AG09309 (cell line): Measurements from ENCODE around the gene OR9Q1.

Experiments
- DNase-seq: peaks from one replicate; pipeline ENCODE4 v3.0.0-alpha.2; 2010; ENCODE audit warnings: low read depth
- H3K4me3 ChIP-seq: 2 replicates; pipeline ENCODE4 v1.5.1; 2011; ENCODE audit warnings: mild to moderate bottlenecking, low read depth, low read length, moderate library complexity; ENCODE audit not compliant: control insufficient read depth
- TF ChIP-seq, protein P1 (sequence below): IDR thresholded peaks from 2 replicates; pipeline ENCODE4 v1.5.1; 2011; ENCODE audit warnings: mild to moderate bottlenecking, low read depth, low read length, inconsistent platforms; ENCODE audit not compliant: insufficient read depth, control insufficient read depth; ENCODE audit errors: missing control alignments

The OR9Q1 gene

DNA sequence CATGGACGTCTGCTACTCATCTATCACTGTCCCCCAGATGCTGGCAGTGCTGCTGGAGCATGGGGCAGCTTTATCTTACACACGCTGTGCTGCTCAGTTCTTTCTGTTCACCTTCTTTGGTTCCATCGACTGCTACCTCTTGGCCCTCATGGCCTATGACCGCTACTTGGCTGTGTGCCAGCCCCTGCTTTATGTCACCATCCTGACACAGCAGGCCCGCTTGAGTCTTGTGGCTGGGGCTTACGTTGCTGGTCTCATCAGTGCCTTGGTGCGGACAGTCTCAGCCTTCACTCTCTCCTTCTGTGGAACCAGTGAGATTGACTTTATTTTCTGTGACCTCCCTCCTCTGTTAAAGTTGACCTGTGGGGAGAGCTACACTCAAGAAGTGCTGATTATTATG lies 156.0 kb downstream of the OR9Q1 start:
- no peak overlapping the region for H3K4me3 ChIP-seq
- no peak for DNase-seq
- TF ChIP-seq, protein P1, sequence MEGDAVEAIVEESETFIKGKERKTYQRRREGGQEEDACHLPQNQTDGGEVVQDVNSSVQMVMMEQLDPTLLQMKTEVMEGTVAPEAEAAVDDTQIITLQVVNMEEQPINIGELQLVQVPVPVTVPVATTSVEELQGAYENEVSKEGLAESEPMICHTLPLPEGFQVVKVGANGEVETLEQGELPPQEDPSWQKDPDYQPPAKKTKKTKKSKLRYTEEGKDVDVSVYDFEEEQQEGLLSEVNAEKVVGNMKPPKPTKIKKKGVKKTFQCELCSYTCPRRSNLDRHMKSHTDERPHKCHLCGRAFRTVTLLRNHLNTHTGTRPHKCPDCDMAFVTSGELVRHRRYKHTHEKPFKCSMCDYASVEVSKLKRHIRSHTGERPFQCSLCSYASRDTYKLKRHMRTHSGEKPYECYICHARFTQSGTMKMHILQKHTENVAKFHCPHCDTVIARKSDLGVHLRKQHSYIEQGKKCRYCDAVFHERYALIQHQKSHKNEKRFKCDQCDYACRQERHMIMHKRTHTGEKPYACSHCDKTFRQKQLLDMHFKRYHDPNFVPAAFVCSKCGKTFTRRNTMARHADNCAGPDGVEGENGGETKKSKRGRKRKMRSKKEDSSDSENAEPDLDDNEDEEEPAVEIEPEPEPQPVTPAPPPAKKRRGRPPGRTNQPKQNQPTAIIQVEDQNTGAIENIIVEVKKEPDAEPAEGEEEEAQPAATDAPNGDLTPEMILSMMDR = no peak

DNA sequence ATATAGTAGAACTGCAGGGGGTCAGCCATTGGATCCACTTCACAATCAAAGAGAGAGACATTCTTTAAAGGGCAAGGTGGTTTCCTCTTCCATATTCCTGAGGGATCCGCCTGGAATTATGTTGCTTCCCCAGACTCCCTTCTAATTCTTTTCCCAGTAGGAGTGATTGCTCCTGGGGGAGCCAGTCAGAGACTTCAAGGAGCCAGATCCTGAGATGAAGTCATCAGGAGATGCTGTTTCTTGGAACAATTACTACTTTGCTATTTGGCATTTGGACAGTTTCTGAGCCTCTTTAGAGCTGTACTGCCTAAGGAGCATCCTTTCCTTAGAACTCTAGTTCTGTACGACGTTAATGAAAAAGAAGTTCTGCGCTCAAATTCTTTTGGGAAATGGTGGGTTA lies 163.3 kb downstream of the OR9Q1 start:
- TF ChIP-seq, protein P1 = no peak
- DNase-seq = no peak

DNA sequence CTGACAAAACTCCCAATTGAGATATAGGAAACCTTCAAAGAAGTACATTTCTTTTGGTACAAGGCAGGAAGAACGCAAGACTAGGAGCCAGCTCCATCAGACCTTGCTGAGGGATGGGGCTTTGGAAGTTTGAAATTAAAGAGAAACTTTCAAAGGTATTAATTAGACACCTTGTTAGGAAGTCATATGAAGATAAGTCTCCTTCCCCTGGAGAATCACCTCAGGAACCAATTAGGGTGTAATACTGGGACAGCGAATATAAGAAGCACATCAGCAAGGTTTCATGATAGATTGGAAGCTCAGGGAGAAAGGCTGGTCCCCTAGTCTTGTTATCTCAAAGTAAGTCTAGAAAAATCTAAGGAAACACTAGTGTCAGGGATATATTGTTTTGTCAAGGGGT lies 165.1 kb downstream of the OR9Q1 start, which contains the start of gene OR9Q2:
Gene OR9Q2 (plus strand): TSS at position 301 of the 400 bp plus-strand sequence. CDS start 1,421 bp downstream, outside the sequence.
- no peak for DNase-seq
- TF ChIP-seq, protein P1 = no peak
- no peak within 1 kb of the TSS for H3K4me3 ChIP-seq

More for the DNA sequence above, 163.3 kb downstream of the OR9Q1 start:
- no peak overlapping the region for H3K4me3 ChIP-seq

DNA sequence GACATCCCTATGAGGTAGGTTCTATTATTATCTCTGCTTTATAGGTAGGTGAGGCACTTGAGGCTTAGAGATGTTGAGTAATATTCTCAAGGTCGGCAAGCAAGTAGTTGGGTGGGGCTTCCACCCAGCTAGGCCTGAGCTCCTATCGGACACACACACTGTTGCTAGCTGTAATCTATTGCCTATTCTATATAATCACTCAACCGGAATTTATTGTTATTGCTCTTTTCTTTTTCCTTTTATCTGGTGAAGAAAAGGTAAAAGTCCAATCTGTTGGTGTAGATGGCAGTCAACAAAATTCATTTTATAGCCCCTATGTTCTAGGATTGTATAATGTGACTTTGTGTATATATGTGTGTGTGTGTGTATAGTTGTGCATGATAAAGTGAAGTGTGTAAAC lies 168.5 kb downstream of the OR9Q1 start:
- H3K4me3 ChIP-seq = no peak overlapping the region
- no peak for DNase-seq
- TF ChIP-seq, protein P1 = no peak

GRCh38 chr11:58193391-58193790 lies 169.7 kb downstream of the OR9Q1 start:
- no peak overlapping the region for H3K4me3 ChIP-seq
- TF ChIP-seq, protein P1 = no peak
- no peak for DNase-seq

DNA sequence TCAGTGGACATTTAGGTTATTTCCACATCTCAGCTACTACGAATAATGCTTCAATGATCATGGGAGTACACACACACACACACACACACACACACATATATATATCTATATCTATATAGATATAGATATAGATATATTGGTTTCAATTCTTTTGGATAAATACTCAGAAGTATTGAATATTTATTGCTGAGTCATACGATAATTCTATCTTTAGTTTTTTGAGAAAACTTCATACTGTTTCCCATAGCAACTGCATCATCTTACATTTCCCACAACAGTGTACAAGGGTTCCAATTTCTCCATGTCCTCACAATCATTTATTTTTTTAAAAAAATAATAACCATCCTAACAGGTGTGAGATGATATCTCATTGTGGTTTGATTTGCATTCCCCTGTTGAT lies 172.3 kb downstream of the OR9Q1 start:
- DNase-seq = no peak
- TF ChIP-seq, protein P1 = no peak
- no peak overlapping the region for H3K4me3 ChIP-seq

DNA sequence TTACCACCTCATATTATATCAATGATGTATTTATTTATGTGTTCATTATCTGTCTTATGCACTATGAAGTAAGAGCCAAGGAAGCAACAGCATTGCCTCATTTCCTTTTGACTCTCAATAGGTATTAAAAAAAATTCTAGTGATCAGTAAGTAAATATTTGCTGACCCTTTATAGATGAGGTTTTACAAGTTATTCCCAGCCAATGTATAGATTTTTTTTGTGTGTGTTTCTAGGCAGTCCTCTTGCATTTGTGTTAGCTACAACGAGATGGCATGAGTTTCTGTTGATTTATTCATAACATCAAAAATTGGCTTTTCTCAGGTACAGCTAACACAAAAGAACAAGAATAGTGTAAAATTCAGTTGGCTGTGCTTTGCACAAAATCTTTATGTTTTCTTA lies 175.6 kb downstream of the OR9Q1 start:
- DNase-seq = no peak
- no peak overlapping the region for H3K4me3 ChIP-seq
- TF ChIP-seq, protein P1 = no peak
